ENCODE data around the gene CLDN5.
A peak's percentile ranks its signal among the peaks of the same experiment; 100 is the strongest.

The CLDN5 gene

GRCh38 chr22:19478045-19478900 is 45.9 kb downstream of the CLDN5 start:
- DNase-seq (ENCODE audit: low spot score) = no peak
- Histone ChIP-seq H3K4ac (ENCODE audit: low read length) (no peak overlapping the region), H3K9ac (ENCODE audit: low read depth, low read length, poor library complexity) (peak overlapping the region; percentile 91), H3K27ac (replicated peaks; ENCODE audit: low read length) (peak overlapping the region; percentile 35), H3K79me1 (ENCODE audit: low read depth, low read length) (peaks cover 4% of the 10 kb centered on the region), H3K4me2 (ENCODE audit: insufficient read depth, low read length, poor library complexity, severe bottlenecking) (peak overlapping the region; percentile 63), H3K4me1 (ENCODE audit: control insufficient read depth in 2 of 2, insufficient read depth in 1 of 2, low read depth in 1 of 2, low read length in 2 of 2) (peaks cover 7 to 8% of the 10 kb centered on the region in 2 donors), H3K23ac (ENCODE audit: low read depth, low read length, poor library complexity) (peak overlapping the region; percentile 70), H2AK5ac (ENCODE audit: low read depth, low read length) (no peak overlapping the region), H3K9me3 (replicated peaks in 1 of 2; ENCODE audit: control insufficient read depth in 2 of 2, insufficient read depth in 1 of 2, low read depth in 1 of 2, low read length in 2 of 2) (no peaks in the 10 kb centered on the region), H3K27me3 (ENCODE audit: control insufficient read depth in 3 of 3, insufficient read depth in 3 of 3, low read depth in 1 of 3, low read length in 3 of 3) (no peaks in the 10 kb centered on the region), H3K4me3 (ENCODE audit: low read length in 2 of 2) (peak overlapping the region; percentile 95 to 100), H2AFZ (ENCODE audit: low read length) (peak overlapping the region; percentile 87), H4K91ac (ENCODE audit: low read depth, low read length, poor library complexity) (no peak overlapping the region), H2BK120ac (ENCODE audit: low read depth, low read length) (no peak overlapping the region), H3K18ac (ENCODE audit: low read length) (no peak overlapping the region), H3K36me3 (replicated peaks in 1 of 2; ENCODE audit: control insufficient read depth in 2 of 2, insufficient read depth in 2 of 2, low read length in 2 of 2) (peaks cover 8 to 46% of the 10 kb centered on the region in 2 donors), H2BK12ac (ENCODE audit: low read length) (no peak overlapping the region), H2BK5ac (ENCODE audit: low read length) (no peak overlapping the region), H3K14ac (ENCODE audit: low read length) (peak overlapping the region; percentile 64), H4K8ac (ENCODE audit: low read depth, low read length) (no peak overlapping the region), H2BK15ac (ENCODE audit: low read length) (no peak overlapping the region)
- no CpG with 5 or more reads among the region's 31 CpGs for WGBS, 2 donors (ENCODE audit: extremely low coverage in 2 of 2, insufficient read length in 2 of 2, insufficient replicate concordance in 1 of 2)

- H3K36me3 ChIP-seq (replicated peaks in 1 of 2; ENCODE audit: control insufficient read depth in 2 of 2, insufficient read depth in 2 of 2, low read length in 2 of 2) = peaks cover 8 to 46% of the 10 kb centered on the region in 2 donors
- no peaks in the 10 kb centered on the region for H3K27me3 ChIP-seq (ENCODE audit: control insufficient read depth in 3 of 3, insufficient read depth in 3 of 3, low read depth in 1 of 3, low read length in 3 of 3)
Observed at GRCh38 chr22:19477321-19478044, 46.7 kb downstream of the CLDN5 start.

GRCh38 chr22:19476023-19476422 is 48.2 kb downstream of the CLDN5 start:
- no peak overlapping the region for H3K9ac ChIP-seq (ENCODE audit: low read depth, low read length, poor library complexity)
- H3K27me3 ChIP-seq (ENCODE audit: control insufficient read depth in 3 of 3, insufficient read depth in 3 of 3, low read depth in 1 of 3, low read length in 3 of 3) = no peaks in the 10 kb centered on the region
- no peak overlapping the region for H3K27ac ChIP-seq (replicated peaks; ENCODE audit: low read length)
- H4K8ac ChIP-seq (ENCODE audit: low read depth, low read length) = no peak overlapping the region
- peaks cover 19 to 52% of the 10 kb centered on the region in 2 donors for H3K36me3 ChIP-seq (replicated peaks in 1 of 2; ENCODE audit: control insufficient read depth in 2 of 2, insufficient read depth in 2 of 2, low read length in 2 of 2)
- H2BK120ac ChIP-seq (ENCODE audit: low read depth, low read length) = no peak overlapping the region
- peaks cover 7 to 8% of the 10 kb centered on the region in 2 donors for H3K4me1 ChIP-seq (ENCODE audit: control insufficient read depth in 2 of 2, insufficient read depth in 1 of 2, low read depth in 1 of 2, low read length in 2 of 2)
- whole genome bisulfite sequencing, 2 donors (ENCODE audit: extremely low coverage in 2 of 2, insufficient read length in 2 of 2, insufficient replicate concordance in 1 of 2) = no CpG with 5 or more reads among the region's 3 CpGs
- H2AK5ac ChIP-seq (ENCODE audit: low read depth, low read length) = no peak overlapping the region
- no peak overlapping the region for H4K91ac ChIP-seq (ENCODE audit: low read depth, low read length, poor library complexity)
- H3K23ac ChIP-seq (ENCODE audit: low read depth, low read length, poor library complexity) = no peak overlapping the region
- H3K18ac ChIP-seq (ENCODE audit: low read length) = no peak overlapping the region
- no peak overlapping the region for H3K4ac ChIP-seq (ENCODE audit: low read length)
- no peak overlapping the region for H3K14ac ChIP-seq (ENCODE audit: low read length)
- H3K4me2 ChIP-seq (ENCODE audit: insufficient read depth, low read length, poor library complexity, severe bottlenecking) = no peak overlapping the region
- no peak overlapping the region for H2AFZ ChIP-seq (ENCODE audit: low read length)
- H2BK5ac ChIP-seq (ENCODE audit: low read length) = no peak overlapping the region
- no peaks in the 10 kb centered on the region for H3K9me3 ChIP-seq (replicated peaks in 1 of 2; ENCODE audit: control insufficient read depth in 2 of 2, insufficient read depth in 1 of 2, low read depth in 1 of 2, low read length in 2 of 2)
- no peak overlapping the region for H2BK12ac ChIP-seq (ENCODE audit: low read length)
- no peak overlapping the region for H2BK15ac ChIP-seq (ENCODE audit: low read length)
- peaks cover 9% of the 10 kb centered on the region for H3K79me1 ChIP-seq (ENCODE audit: low read depth, low read length)
- H3K4me3 ChIP-seq (ENCODE audit: low read length in 2 of 2) = no peak overlapping the region
- no peak for DNase-seq (ENCODE audit: low spot score)

More at GRCh38 chr22:19477321-19478044, 46.7 kb downstream of the CLDN5 start:
- Histone ChIP-seq H3K79me1 (ENCODE audit: low read depth, low read length) (peaks cover 4% of the 10 kb centered on the region), H4K91ac (ENCODE audit: low read depth, low read length, poor library complexity) (no peak overlapping the region), H2BK5ac (ENCODE audit: low read length) (no peak overlapping the region), H3K4me2 (ENCODE audit: insufficient read depth, low read length, poor library complexity, severe bottlenecking) (peak overlapping the region; percentile 63), H3K4me3 (ENCODE audit: low read length in 2 of 2) (peak overlapping the region in 1 of 2 donors; percentile 95), H2BK15ac (ENCODE audit: low read length) (no peak overlapping the region), H2AFZ (ENCODE audit: low read length) (no peak overlapping the region), H3K4me1 (ENCODE audit: control insufficient read depth in 2 of 2, insufficient read depth in 1 of 2, low read depth in 1 of 2, low read length in 2 of 2) (peaks cover 7 to 8% of the 10 kb centered on the region in 2 donors), H3K4ac (ENCODE audit: low read length) (no peak overlapping the region), H2AK5ac (ENCODE audit: low read depth, low read length) (no peak overlapping the region), H4K8ac (ENCODE audit: low read depth, low read length) (no peak overlapping the region), H3K18ac (ENCODE audit: low read length) (no peak overlapping the region), H3K27ac (replicated peaks; ENCODE audit: low read length) (no peak overlapping the region), H3K9ac (ENCODE audit: low read depth, low read length, poor library complexity) (no peak overlapping the region), H2BK12ac (ENCODE audit: low read length) (no peak overlapping the region), H3K23ac (ENCODE audit: low read depth, low read length, poor library complexity) (no peak overlapping the region), H3K14ac (ENCODE audit: low read length) (no peak overlapping the region), H3K9me3 (replicated peaks in 1 of 2; ENCODE audit: control insufficient read depth in 2 of 2, insufficient read depth in 1 of 2, low read depth in 1 of 2, low read length in 2 of 2) (no peaks in the 10 kb centered on the region), H2BK120ac (ENCODE audit: low read depth, low read length) (no peak overlapping the region)
- WGBS, 2 donors (ENCODE audit: extremely low coverage in 2 of 2, insufficient read length in 2 of 2, insufficient replicate concordance in 1 of 2) = no CpG with 5 or more reads among the region's 5 CpGs
- no peak for DNase-seq (ENCODE audit: low spot score)

GRCh38 chr22:19473578-19473977 is 50.6 kb downstream of the CLDN5 start:
- H2BK12ac ChIP-seq (ENCODE audit: low read length) = no peak overlapping the region
- H2AK5ac ChIP-seq (ENCODE audit: low read depth, low read length) = no peak overlapping the region
- no peak overlapping the region for H2BK15ac ChIP-seq (ENCODE audit: low read length)
- H3K23ac ChIP-seq (ENCODE audit: low read depth, low read length, poor library complexity) = no peak overlapping the region
- no peaks in the 10 kb centered on the region for H3K9me3 ChIP-seq (replicated peaks in 1 of 2; ENCODE audit: control insufficient read depth in 2 of 2, insufficient read depth in 1 of 2, low read depth in 1 of 2, low read length in 2 of 2)
- H4K91ac ChIP-seq (ENCODE audit: low read depth, low read length, poor library complexity) = no peak overlapping the region
- no peak overlapping the region for H2AFZ ChIP-seq (ENCODE audit: low read length)
- H3K14ac ChIP-seq (ENCODE audit: low read length) = no peak overlapping the region
- no peak overlapping the region for H3K9ac ChIP-seq (ENCODE audit: low read depth, low read length, poor library complexity)
- WGBS, 2 donors (ENCODE audit: extremely low coverage in 2 of 2, insufficient read length in 2 of 2, insufficient replicate concordance in 1 of 2) = no CpG with 5 or more reads among the region's 3 CpGs
- H3K36me3 ChIP-seq (replicated peaks in 1 of 2; ENCODE audit: control insufficient read depth in 2 of 2, insufficient read depth in 2 of 2, low read length in 2 of 2) = peaks cover 38 to 77% of the 10 kb centered on the region in 2 donors
- no peak overlapping the region for H2BK5ac ChIP-seq (ENCODE audit: low read length)
- no peak overlapping the region for H2BK120ac ChIP-seq (ENCODE audit: low read depth, low read length)
- H3K79me1 ChIP-seq (ENCODE audit: low read depth, low read length) = peaks cover 6% of the 10 kb centered on the region
- no peaks in the 10 kb centered on the region for H3K27me3 ChIP-seq (ENCODE audit: control insufficient read depth in 3 of 3, insufficient read depth in 3 of 3, low read depth in 1 of 3, low read length in 3 of 3)
- H3K18ac ChIP-seq (ENCODE audit: low read length) = no peak overlapping the region
- H3K4ac ChIP-seq (ENCODE audit: low read length) = no peak overlapping the region
- no peak overlapping the region for H3K4me2 ChIP-seq (ENCODE audit: insufficient read depth, low read length, poor library complexity, severe bottlenecking)
- no peak overlapping the region for H3K27ac ChIP-seq (replicated peaks; ENCODE audit: low read length)
- H3K4me1 ChIP-seq (ENCODE audit: control insufficient read depth in 2 of 2, insufficient read depth in 1 of 2, low read depth in 1 of 2, low read length in 2 of 2) = peaks cover 4 to 5% of the 10 kb centered on the region in 2 donors
- H4K8ac ChIP-seq (ENCODE audit: low read depth, low read length) = no peak overlapping the region
- H3K4me3 ChIP-seq (ENCODE audit: low read length in 2 of 2) = no peak overlapping the region
- no peak for DNase-seq (ENCODE audit: low spot score)
